ENCODE results near the gene NUDT6. TPM values are rescaled to one million over a fixed set of nuclear protein-coding genes. Genes with fewer than 3 reads are reported as not detected.

Gene NUDT6
- total and polyA plus RNA-seq, 10 donors = 1.4 to 12.5 (median 5.1) TPM

- TF ChIP-seq CTCF (IDR thresholded peaks at IDR 0.05 in 8 of 11, conservative IDR thresholded peaks at IDR 0.05 in 3 of 11) (no peak), POLR2AphosphoS5 (IDR thresholded peaks at IDR 0.05) (no peak), POLR2A (IDR thresholded peaks at IDR 0.05) (no peak)
- no peaks in the 10 kb centered on the region for H3K9me3 ChIP-seq
- DNase-seq = no peak
- H3K27ac ChIP-seq = no peak overlapping the region
- H3K36me3 ChIP-seq = peaks cover 0 to 17% (median 0%) of the 10 kb centered on the region in 6 donors
- intact Hi-C loops (cut with DNase I; ENCODE audit: low total_unique reads) = no loop called here
- no peaks in the 10 kb centered on the region for H3K27me3 ChIP-seq (replicated peaks in 1 of 7)
- no peak overlapping the region for H3K4me3 ChIP-seq
- no peaks in the 10 kb centered on the region for H3K4me1 ChIP-seq
- WGBS, 5 donors = 81 to 92% (median 88%) methylated on average over 2 of the region's 2 CpGs
These were observed 32.1 kb downstream of the NUDT6 start for GRCh38 chr4:122890147-122890795.

- 82 to 100% (median 83%) methylated on average over 1 of the region's 1 CpG for WGBS, 5 donors
- Histone ChIP-seq H3K27me3 (replicated peaks in 1 of 7) (no peaks in the 10 kb centered on the region), H3K4me3 (no peak overlapping the region), H3K9me3 (no peaks in the 10 kb centered on the region), H3K36me3 (peaks cover 0 to 17% (median 0%) of the 10 kb centered on the region in 6 donors), H3K27ac (no peak overlapping the region), H3K4me1 (no peaks in the 10 kb centered on the region)
- DNase-seq = no peak
- intact Hi-C loops (cut with DNase I; ENCODE audit: low total_unique reads) = no loop called here
- TF ChIP-seq POLR2AphosphoS5 (IDR thresholded peaks at IDR 0.05) = no peak
- no peak for TF ChIP-seq POLR2A (IDR thresholded peaks at IDR 0.05)
- no peak for TF ChIP-seq CTCF (IDR thresholded peaks at IDR 0.05 in 8 of 11, conservative IDR thresholded peaks at IDR 0.05 in 3 of 11)
These were observed 32.7 kb downstream of the NUDT6 start for GRCh38 chr4:122889726-122890125.

- Histone ChIP-seq H3K4me1 (no peaks in the 10 kb centered on the region), H3K36me3 (no peaks in the 10 kb centered on the region), H3K27ac (no peak overlapping the region), H3K4me3 (no peak overlapping the region), H3K27me3 (replicated peaks in 1 of 7) (no peaks in the 10 kb centered on the region), H3K9me3 (peaks cover 0 to 15% (median 10%) of the 10 kb centered on the region in 8 donors)
- DNase-seq = no peak
- 86 to 97% (median 92%) methylated on average over 1 of the region's 1 CpG for WGBS, 5 donors
- TF ChIP-seq POLR2A (IDR thresholded peaks at IDR 0.05) (no peak), CTCF (IDR thresholded peaks at IDR 0.05 in 8 of 11, conservative IDR thresholded peaks at IDR 0.05 in 3 of 11) (no peak), POLR2AphosphoS5 (IDR thresholded peaks at IDR 0.05) (no peak)
- intact Hi-C loops (cut with DNase I; ENCODE audit: low total_unique reads) = no loop called here
These were observed 37.9 kb downstream of the NUDT6 start for GRCh38 chr4:122884499-122884898.

GRCh38 chr4:122882857-122883735 is 39.3 kb downstream of the NUDT6 start:
- intact Hi-C loops (cut with DNase I; ENCODE audit: low total_unique reads) = no loop called here
- Histone ChIP-seq H3K27me3 (replicated peaks in 1 of 7) (no peaks in the 10 kb centered on the region), H3K9me3 (peaks cover 0 to 15% (median 10%) of the 10 kb centered on the region in 8 donors), H3K27ac (no peak overlapping the region), H3K36me3 (no peaks in the 10 kb centered on the region), H3K4me3 (no peak overlapping the region), H3K4me1 (no peaks in the 10 kb centered on the region)
- WGBS, 5 donors = 90 to 94% (median 93%) methylated on average over 5 of the region's 5 CpGs
- no peak for TF ChIP-seq POLR2A (IDR thresholded peaks at IDR 0.05)
- no peak for TF ChIP-seq CTCF (IDR thresholded peaks at IDR 0.05 in 8 of 11, conservative IDR thresholded peaks at IDR 0.05 in 3 of 11)
- no peak for TF ChIP-seq POLR2AphosphoS5 (IDR thresholded peaks at IDR 0.05)
- no peak for DNase-seq
